GM18873 (cell line): ENCODE results near the gene OR1L4.

ENCODE experiments used
- ATAC-seq: cut with Tn5 transposase; IDR thresholded peaks from one replicate; pipeline ENCODE4 v1.9.1; 2021; ENCODE audit warnings: mild to moderate bottlenecking, moderate library complexity, moderate number of reproducible peaks; ENCODE audit not compliant: unreplicated experiment, low FRiP score

OR1L4 gene, protein sequence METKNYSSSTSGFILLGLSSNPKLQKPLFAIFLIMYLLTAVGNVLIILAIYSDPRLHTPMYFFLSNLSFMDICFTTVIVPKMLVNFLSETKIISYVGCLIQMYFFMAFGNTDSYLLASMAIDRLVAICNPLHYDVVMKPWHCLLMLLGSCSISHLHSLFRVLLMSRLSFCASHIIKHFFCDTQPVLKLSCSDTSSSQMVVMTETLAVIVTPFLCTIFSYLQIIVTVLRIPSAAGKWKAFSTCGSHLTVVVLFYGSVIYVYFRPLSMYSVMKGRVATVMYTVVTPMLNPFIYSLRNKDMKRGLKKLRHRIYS

DNA sequence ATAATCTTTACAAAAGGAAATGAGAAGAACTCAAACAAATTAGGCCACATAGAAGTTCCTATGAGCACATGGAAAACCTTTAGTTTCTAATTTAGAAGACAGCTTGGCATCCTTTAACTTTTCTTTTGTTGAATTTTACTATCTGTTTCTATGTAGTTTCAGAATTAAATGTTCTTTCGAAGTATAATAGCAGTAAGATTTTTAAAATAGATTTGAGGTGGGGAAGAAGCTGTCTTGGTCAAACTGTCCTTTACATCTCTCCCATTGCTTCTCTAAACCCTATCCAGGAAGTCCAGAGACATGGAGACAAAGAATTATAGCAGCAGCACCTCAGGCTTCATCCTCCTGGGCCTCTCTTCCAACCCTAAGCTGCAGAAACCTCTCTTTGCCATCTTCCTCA lies at the start of gene OR1L4:
OR1L4 (plus strand) TSS at position 301 of the 400 bp plus-strand sequence; CDS start at position 301, 0 bp downstream.
- no peak for ATAC-seq

DNA sequence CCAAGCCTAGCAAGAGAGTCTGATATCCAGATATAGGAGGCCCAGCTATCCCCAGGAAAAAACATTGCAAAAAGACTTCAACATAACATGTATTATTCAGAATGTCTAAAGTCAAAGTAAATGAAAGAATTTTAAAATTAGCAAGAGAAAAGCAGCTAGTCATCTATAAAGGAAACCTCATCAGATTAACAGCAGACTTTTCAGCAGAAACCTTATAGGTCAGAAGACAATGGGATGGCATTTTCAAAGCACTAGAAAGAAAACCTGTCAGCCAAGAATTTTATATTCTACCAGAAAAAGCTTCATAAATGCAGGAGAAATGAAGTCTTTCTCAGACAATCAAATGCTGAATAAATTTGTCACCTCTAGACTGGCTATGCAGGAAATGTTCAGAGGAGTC lies 38.9 kb upstream of the OR1L4 start:
- no peak for ATAC-seq

- no peak for ATAC-seq
Observed at GRCh38 chr9:122695696-122696095, 28.1 kb upstream of the OR1L4 start.

DNA sequence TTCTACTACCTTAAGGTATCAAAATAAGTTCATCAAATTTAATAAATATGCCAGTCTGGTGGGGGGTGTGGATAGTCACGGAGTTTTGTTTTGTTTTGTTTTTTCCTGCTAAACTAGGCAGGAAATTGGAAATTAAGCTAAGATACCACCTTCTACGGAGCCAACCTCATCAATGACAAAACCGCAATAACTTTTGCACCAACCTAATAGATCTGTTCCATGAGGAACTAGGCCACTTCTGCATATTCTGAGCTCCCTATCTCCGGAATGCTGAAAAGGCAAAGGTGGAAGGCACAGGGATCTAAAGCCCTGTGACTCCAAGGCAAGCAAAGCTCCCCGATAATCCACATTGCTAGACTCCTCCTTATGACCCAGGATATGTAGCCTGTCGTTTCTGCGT lies 5.8 kb upstream of the OR1L4 start:
- no peak for ATAC-seq

DNA sequence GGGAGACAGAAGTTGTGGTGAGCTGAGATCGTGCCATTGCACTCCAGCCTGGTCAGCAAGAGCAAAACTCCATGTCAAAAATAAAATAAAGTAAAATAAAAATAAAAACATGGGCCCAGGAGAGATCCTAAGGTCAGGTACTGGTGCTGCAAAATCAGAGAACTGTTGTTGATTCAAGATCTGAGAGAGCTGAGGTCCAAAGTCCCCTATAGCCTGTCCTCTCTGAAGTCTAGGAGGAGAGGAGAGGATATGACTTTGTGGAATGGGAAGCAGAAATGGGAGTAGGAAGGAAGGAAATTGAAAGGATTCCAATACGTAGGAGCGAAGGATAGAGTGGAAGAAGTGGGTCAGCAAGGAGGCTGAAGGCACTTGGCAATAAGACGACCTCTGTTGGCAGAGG lies 4.6 kb upstream of the OR1L4 start:
- no peak for ATAC-seq

DNA sequence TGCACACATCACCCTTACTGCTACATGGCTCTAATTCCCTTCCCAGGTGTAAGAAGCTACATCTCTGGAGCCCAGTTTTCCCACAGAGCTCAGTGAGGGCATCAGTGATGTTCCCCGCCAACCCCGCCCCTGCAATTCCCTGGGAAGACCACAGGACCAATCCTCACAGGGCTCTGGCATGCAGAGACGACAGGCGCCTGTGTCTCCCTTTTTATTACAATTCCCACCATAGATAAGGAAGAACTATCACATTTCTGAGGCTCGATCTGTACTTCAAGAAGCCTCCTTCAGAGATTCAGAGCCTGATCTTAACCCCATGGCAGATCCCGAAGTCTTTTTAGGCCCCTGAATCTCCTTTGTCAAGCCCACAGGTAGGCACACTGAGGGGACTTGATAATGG lies 18.2 kb downstream of the OR1L4 start, which contains the start of gene OR1L6:
OR1L6 (plus strand) TSS at position 301 of the 400 bp plus-strand sequence. CDS start 7,545 bp downstream, outside the sequence.
- no peak for ATAC-seq

GRCh38 chr9:122754825-122755224 lies 31.0 kb downstream of the OR1L4 start:
- no peak for ATAC-seq

DNA sequence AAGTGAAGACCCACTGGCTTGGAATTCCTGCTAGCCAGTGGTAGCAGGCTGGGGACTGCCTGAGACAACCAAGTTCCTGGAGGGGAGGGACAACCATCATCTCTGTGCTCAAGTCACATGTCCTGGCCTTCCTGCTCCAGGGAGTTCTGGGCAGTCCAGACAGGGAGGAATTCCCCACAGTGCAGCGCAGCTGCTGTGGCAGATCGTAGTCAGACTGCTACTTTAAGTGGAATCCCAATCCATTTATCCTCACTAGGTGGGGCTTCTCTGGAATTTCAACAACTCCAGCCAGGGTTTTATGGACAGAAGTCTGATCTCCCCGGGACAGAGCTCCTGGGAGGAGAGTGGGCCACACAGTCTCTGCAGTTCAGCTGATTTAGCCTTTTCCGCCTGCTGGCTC lies 44.0 kb downstream of the OR1L4 start:
- ATAC-seq, result no peak
